ENCODE results near the gene EPB41L4A.

EPB41L4A gene

DNA sequence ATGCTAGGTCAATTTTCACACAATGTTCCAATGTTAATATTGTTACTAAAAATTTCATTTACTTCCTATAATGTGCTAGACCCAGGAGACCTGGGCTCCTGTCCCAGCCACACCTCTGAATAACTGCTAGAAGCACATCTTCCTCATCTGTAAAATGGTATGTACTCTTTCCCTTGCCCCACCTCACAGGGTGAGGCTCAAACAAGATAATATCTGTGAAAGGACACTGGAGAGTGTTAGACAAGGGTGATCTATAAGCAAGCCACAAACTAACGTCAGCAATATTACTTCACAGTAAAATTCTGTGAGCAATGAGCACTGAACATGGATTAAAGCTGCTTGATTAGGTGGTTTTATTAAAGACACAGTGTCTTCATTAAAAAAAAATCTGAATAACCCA lies 186.4 kb downstream of the EPB41L4A start:
- TF ChIP-seq, protein P1, sequence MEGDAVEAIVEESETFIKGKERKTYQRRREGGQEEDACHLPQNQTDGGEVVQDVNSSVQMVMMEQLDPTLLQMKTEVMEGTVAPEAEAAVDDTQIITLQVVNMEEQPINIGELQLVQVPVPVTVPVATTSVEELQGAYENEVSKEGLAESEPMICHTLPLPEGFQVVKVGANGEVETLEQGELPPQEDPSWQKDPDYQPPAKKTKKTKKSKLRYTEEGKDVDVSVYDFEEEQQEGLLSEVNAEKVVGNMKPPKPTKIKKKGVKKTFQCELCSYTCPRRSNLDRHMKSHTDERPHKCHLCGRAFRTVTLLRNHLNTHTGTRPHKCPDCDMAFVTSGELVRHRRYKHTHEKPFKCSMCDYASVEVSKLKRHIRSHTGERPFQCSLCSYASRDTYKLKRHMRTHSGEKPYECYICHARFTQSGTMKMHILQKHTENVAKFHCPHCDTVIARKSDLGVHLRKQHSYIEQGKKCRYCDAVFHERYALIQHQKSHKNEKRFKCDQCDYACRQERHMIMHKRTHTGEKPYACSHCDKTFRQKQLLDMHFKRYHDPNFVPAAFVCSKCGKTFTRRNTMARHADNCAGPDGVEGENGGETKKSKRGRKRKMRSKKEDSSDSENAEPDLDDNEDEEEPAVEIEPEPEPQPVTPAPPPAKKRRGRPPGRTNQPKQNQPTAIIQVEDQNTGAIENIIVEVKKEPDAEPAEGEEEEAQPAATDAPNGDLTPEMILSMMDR (IDR thresholded peaks at IDR 0.05; ENCODE audit: low read length), result no peak
- TF ChIP-seq EZH2phosphoT487 (IDR thresholded peaks at IDR 0.05; ENCODE audit: low read length), result no peak
- TF ChIP-seq EZH2 (optimal IDR thresholded peaks at IDR 0.05; ENCODE audit: low read depth, low read length), result no peak
- H3K4me1 ChIP-seq (ENCODE audit: low read length), result no peaks in the 10 kb centered on the region

DNA sequence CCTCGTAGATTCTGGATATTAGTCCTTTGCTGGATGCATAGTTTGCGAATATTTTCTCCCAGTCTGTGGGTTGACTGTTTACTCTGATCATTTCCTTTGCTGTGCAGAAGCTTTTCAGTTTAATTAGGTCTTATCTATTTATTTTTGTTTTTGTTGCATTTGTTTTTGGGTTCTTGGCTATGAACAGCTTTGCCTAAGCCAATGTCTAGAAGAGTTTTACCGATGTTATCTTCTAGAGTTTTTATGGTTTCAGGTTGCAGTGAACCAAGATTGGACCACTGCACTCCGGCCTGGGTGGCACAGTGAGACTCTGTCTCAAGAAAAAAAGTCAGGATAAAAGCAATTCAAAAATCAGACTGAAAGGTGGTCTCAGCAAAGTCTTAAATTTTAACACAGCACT lies 188.5 kb downstream of the EPB41L4A start:
- H3K4me2 ChIP-seq (ENCODE audit: low read depth, low read length), result no peak overlapping the region
- no peaks in the 10 kb centered on the region for H3K27me3 ChIP-seq (replicated peaks; ENCODE audit: insufficient read depth, low read length)
- no peaks in the 10 kb centered on the region for H4K20me1 ChIP-seq (ENCODE audit: insufficient read depth, low read length)
- no peak for TF ChIP-seq EZH2 (optimal IDR thresholded peaks at IDR 0.05; ENCODE audit: low read depth, low read length)
- TF ChIP-seq EZH2phosphoT487 (IDR thresholded peaks at IDR 0.05; ENCODE audit: low read length), result no peak
- TF ChIP-seq, protein P1 (IDR thresholded peaks at IDR 0.05; ENCODE audit: low read length), result no peak
- H3K4me1 ChIP-seq (ENCODE audit: low read length), result no peaks in the 10 kb centered on the region
- no peaks in the 10 kb centered on the region for H3K36me3 ChIP-seq (replicated peaks; ENCODE audit: insufficient read depth, low read length)
- no peak overlapping the region for H3K4me3 ChIP-seq (ENCODE audit: low read length)
- H3K9me3 ChIP-seq (replicated peaks; ENCODE audit: insufficient read depth, low read length), result no peaks in the 10 kb centered on the region
- no peak overlapping the region for H2AFZ ChIP-seq (ENCODE audit: low read length)
- no peak for DNase-seq
- no peaks in the 10 kb centered on the region for H3K79me2 ChIP-seq (ENCODE audit: low read length)
- H3K27ac ChIP-seq (ENCODE audit: low read length), result no peak overlapping the region
- no peaks in the 10 kb centered on the region for H3F3A ChIP-seq (ENCODE audit: insufficient read depth, low read length)
- no peak overlapping the region for H3K9ac ChIP-seq (ENCODE audit: low read length)
- no peaks in the 10 kb centered on the region for H3K9me2 ChIP-seq (replicated peaks; ENCODE audit: insufficient read depth, low read length)

More for the DNA sequence above, 186.4 kb downstream of the EPB41L4A start:
- H3K79me2 ChIP-seq (ENCODE audit: low read length), result no peaks in the 10 kb centered on the region
- H3K9ac ChIP-seq (ENCODE audit: low read length), result no peak overlapping the region
- no peak overlapping the region for H2AFZ ChIP-seq (ENCODE audit: low read length)
- no peaks in the 10 kb centered on the region for H3K9me2 ChIP-seq (replicated peaks; ENCODE audit: insufficient read depth, low read length)
- no peak for DNase-seq
- no peaks in the 10 kb centered on the region for H3F3A ChIP-seq (ENCODE audit: insufficient read depth, low read length)
- H3K4me2 ChIP-seq (ENCODE audit: low read depth, low read length), result no peak overlapping the region
- no peaks in the 10 kb centered on the region for H4K20me1 ChIP-seq (ENCODE audit: insufficient read depth, low read length)
- H3K27me3 ChIP-seq (replicated peaks; ENCODE audit: insufficient read depth, low read length), result no peaks in the 10 kb centered on the region
- H3K4me3 ChIP-seq (ENCODE audit: low read length), result no peak overlapping the region
- H3K36me3 ChIP-seq (replicated peaks; ENCODE audit: insufficient read depth, low read length), result no peaks in the 10 kb centered on the region
- H3K9me3 ChIP-seq (replicated peaks; ENCODE audit: insufficient read depth, low read length), result no peaks in the 10 kb centered on the region
- H3K27ac ChIP-seq (ENCODE audit: low read length), result no peak overlapping the region

DNA sequence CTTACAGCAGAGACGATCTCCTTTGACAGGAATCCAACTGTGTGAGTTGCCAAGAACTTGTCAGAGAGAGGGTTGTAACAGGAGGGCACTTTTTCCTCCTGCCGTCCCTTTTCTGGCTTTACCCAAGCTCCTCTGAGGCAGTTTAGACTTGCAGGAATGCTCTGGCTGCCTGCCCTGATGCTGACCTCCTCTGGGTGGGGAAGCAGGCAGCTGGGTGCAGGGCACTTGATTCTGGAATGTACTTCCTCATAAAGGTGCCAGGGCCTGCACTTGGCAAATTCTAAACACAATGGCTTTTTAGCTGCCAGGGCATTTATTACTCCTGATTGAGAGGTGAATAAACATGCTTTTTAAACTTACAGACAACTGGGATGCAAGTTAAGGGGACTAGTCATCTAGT lies 190.4 kb downstream of the EPB41L4A start:
- no peaks in the 10 kb centered on the region for H3K79me2 ChIP-seq (ENCODE audit: low read length)
- H3K9ac ChIP-seq (ENCODE audit: low read length), result no peak overlapping the region
- no peak for DNase-seq
- no peaks in the 10 kb centered on the region for H3K36me3 ChIP-seq (replicated peaks; ENCODE audit: insufficient read depth, low read length)
- no peaks in the 10 kb centered on the region for H3K27me3 ChIP-seq (replicated peaks; ENCODE audit: insufficient read depth, low read length)
- H3F3A ChIP-seq (ENCODE audit: insufficient read depth, low read length), result no peaks in the 10 kb centered on the region
- H2AFZ ChIP-seq (ENCODE audit: low read length), result no peak overlapping the region
- no peak overlapping the region for H3K27ac ChIP-seq (ENCODE audit: low read length)
- H3K9me3 ChIP-seq (replicated peaks; ENCODE audit: insufficient read depth, low read length), result no peaks in the 10 kb centered on the region
- no peaks in the 10 kb centered on the region for H4K20me1 ChIP-seq (ENCODE audit: insufficient read depth, low read length)
- no peaks in the 10 kb centered on the region for H3K9me2 ChIP-seq (replicated peaks; ENCODE audit: insufficient read depth, low read length)
- no peak overlapping the region for H3K4me2 ChIP-seq (ENCODE audit: low read depth, low read length)
- TF ChIP-seq, protein P1 (IDR thresholded peaks at IDR 0.05; ENCODE audit: low read length), result no peak
- TF ChIP-seq EZH2 (optimal IDR thresholded peaks at IDR 0.05; ENCODE audit: low read depth, low read length) (no peak), EZH2phosphoT487 (IDR thresholded peaks at IDR 0.05; ENCODE audit: low read length) (no peak)
- no peak overlapping the region for H3K4me3 ChIP-seq (ENCODE audit: low read length)
- H3K4me1 ChIP-seq (ENCODE audit: low read length), result no peaks in the 10 kb centered on the region
